ENCODE measurements around the gene TYMS. TPM values are rescaled to one million over a fixed set of nuclear protein-coding genes. Genes with fewer than 3 reads are reported as not detected.

The TYMS gene
- total RNA-seq: 8.3 and 32.5 TPM in 2 replicates

GRCh38 chr18:657311-658000 is at the start of gene TYMS:
Gene TYMS (plus strand): TSS chr18:657653. CDS start chr18:657743, 90 bp downstream.

GRCh38 chr18:712401-713134 is 55.1 kb downstream of the TYMS start, which contains the start of gene ENOSF1:
Gene ENOSF1 (minus strand): TSS chr18:712630. CDS start chr18:712587, 43 bp downstream.

Other genes starting within 250 kb of the TYMS start
- 0.28 and 0.30 TPM in 2 replicates for gene COLEC12, start 157.0 kb upstream of the TYMS start, total RNA-seq
- not detected in 2 replicates for gene CETN1, start 77.3 kb upstream of the TYMS start, total RNA-seq
- not detected in 2 replicates for gene CLUL1, start 60.7 kb upstream of the TYMS start, total RNA-seq
- gene ENOSF1, start 55.0 kb downstream of the TYMS start, total RNA-seq: 18.5 and 27.3 TPM in 2 replicates
- 81.4 and 110 TPM in 2 replicates for gene YES1, start 154.6 kb downstream of the TYMS start, total RNA-seq
- not detected in 2 replicates for gene ADCYAP1, start 247.2 kb downstream of the TYMS start, total RNA-seq

All from smooth muscle cell of the umbilical artery (primary cell).